Activated naive CD8-positive, alpha-beta T cell treated with anti-CD3 and anti-CD28 coated beads, Interleukin-2, amount 50 U/mL, for 24 hours (primary cell): ENCODE measurements around the gene TBC1D16.
A peak's percentile ranks its signal among the peaks of the same experiment; 100 is the strongest.
"Not testable (repeated sequence)": the region's sequence is repeated elsewhere in the genome, so short reads cannot be mapped to it uniquely, and the experiment has no call there.

ENCODE experiments used
- ATAC-seq: fragments of 150-1000 bp; cut with Tn5 transposase; one replicate; pipeline ENCODE4 v1.10.0; 2021
- DNase-seq: peaks from one replicate; pipeline ENCODE4 v3.0.0; 2021
- H3K27ac Mint-ChIP-seq: one replicate; pipeline ENCODE4 v1.8.0; 2021; ENCODE audit warnings: mild to moderate bottlenecking, mixed read lengths
- H3K27me3 Mint-ChIP-seq: one replicate; pipeline ENCODE4 v1.8.0; 2021; ENCODE audit warnings: mixed read lengths
- H3K36me3 Mint-ChIP-seq: one replicate; pipeline ENCODE4 v1.8.0; 2021; ENCODE audit warnings: low read depth, mixed read lengths
- H3K4me1 Mint-ChIP-seq: one replicate; pipeline ENCODE4 v1.8.0; 2021; ENCODE audit warnings: mixed read lengths
- H3K4me3 Mint-ChIP-seq: one replicate; pipeline ENCODE4 v1.8.0; 2021; ENCODE audit warnings: mild to moderate bottlenecking, moderate library complexity, mixed read lengths
- H3K9me3 Mint-ChIP-seq: one replicate; pipeline ENCODE4 v1.8.0; 2021; ENCODE audit warnings: mixed read lengths

TBC1D16 gene

DNA sequence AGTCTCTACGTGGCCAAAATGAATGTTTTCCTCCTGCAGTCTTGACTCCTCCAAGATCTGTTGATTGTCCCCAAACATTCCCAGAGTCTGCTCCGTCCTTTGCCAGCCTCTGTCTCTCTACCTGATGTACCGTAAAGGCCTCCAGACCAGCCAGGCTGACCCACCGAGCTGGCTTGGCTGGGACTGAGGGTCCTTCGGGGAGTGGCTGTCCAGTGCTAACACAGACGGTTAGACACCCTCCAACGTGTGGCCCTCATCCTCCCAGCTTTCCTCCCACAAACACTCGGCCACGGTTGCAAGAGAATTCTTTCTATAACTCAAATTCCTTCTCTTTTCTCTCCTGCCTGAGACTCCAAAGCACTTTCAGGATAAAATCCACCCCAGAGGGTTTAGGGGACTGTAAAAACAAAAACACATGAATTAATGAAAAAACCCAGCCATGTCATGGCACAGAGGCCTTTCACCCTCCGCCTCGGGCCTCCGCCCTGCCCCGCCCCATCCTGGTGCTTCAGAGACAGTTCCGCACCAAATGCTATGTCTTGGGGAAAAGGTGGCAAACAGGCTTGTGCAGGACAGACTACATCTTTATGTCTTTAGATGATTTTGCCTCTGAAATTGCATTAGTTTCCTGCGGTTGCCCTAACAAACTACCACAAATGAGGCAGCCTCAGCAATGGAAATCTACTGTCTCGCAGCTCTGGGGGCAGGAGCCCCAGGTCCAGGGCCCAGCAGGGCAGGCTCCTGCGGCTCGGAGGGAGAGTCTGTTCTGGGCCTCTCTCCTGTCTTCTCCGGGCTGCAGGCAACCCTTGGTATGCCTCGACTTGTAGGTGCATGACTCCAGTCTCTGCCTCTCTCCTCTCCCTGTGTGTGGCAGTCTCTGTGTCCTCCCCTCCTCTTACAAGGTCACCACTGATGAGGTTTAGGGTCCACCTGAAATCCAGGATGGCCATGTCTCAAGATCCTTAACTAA lies 124.0 kb downstream of the TBC1D16 start:
- ATAC-seq (no peak), DNase-seq (no peak)
- no peak overlapping the region for H3K27ac Mint-ChIP-seq
- no peaks in the 10 kb centered on the region for H3K4me1 Mint-ChIP-seq
- H3K9me3 Mint-ChIP-seq = no peaks in the 10 kb centered on the region
- peaks cover 2% of the 10 kb centered on the region for H3K27me3 Mint-ChIP-seq
- H3K4me3 Mint-ChIP-seq = no peak overlapping the region
- no peaks in the 10 kb centered on the region for H3K36me3 Mint-ChIP-seq

DNA sequence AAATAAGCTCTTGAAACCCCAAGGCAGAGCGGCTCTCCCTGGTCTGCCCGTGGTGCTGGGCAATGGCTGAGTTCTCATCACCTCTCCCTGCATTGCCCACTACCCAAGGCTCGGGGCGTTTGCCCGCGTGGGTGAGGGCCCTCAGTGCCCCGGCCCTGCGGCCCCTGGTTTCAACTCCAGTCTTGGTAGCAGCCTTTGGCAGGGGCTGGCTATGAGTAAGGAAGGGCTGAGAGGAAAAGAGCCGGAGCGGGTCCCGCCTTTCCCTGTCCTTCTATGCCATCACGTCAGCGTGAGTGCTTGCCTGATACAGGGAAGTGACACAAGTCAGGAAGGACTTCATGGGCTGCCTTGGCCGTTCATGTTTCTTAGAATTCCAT lies 124.7 kb downstream of the TBC1D16 start:
- ATAC-seq (no peak), DNase-seq (no peak)
- no peaks in the 10 kb centered on the region for H3K36me3 Mint-ChIP-seq
- H3K27me3 Mint-ChIP-seq = peaks cover 2% of the 10 kb centered on the region
- H3K27ac Mint-ChIP-seq = no peak overlapping the region
- H3K4me3 Mint-ChIP-seq = no peak overlapping the region
- H3K4me1 Mint-ChIP-seq = no peaks in the 10 kb centered on the region
- no peaks in the 10 kb centered on the region for H3K9me3 Mint-ChIP-seq

DNA sequence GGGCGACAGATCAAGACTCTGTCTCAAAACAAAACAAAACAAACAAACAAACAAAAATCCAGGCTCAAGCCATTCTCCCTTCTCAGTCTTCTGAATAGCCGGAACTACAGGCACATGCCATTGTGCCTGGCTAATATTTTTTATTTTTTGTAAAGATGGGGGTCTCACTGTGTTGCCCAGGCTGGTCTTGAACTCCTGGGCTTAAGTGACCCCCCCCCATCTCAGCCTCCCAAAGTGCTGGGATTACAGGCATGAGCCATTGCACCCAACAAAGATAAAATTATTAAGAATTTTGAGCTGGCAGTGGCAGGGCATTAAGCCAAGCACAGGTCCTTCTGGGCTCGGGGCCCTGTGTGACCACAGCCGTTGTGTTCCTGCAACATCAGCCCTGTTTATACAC lies 126.6 kb downstream of the TBC1D16 start:
- no peaks in the 10 kb centered on the region for H3K4me1 Mint-ChIP-seq
- peaks cover 2% of the 10 kb centered on the region for H3K27me3 Mint-ChIP-seq

DNA sequence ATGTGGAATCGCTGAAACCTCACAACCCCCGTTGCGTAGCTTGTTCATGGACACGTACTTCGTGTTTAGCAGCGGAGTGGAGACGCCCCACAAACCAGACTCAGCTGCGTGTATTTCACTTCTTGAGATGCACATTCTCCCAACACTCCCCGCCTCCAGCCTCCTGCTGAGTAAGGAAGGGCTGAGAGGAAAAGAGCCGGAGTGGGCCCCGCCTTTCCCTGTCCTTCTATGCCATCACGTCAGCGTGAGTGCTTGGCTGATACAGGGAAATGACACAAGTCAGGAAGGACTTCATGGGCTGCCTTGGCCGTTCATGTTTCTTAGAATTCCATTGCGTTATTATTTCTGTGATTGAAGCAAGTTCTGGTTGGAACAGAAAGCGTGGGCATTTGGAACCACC lies 127.8 kb downstream of the TBC1D16 start:
- no peak for ATAC-seq
- H3K27me3 Mint-ChIP-seq = peaks cover 2% of the 10 kb centered on the region
- no peak for DNase-seq
- no peaks in the 10 kb centered on the region for H3K9me3 Mint-ChIP-seq
- H3K4me1 Mint-ChIP-seq = no peaks in the 10 kb centered on the region
- H3K27ac Mint-ChIP-seq = no peak overlapping the region
- H3K4me3 Mint-ChIP-seq = no peak overlapping the region
- no peaks in the 10 kb centered on the region for H3K36me3 Mint-ChIP-seq

More for the DNA sequence above, 126.6 kb downstream of the TBC1D16 start:
- DNase-seq = no peak
- ATAC-seq = no peak
- Mint-ChIP-seq H3K36me3 (no peaks in the 10 kb centered on the region), H3K4me3 (no peak overlapping the region), H3K27ac (no peak overlapping the region), H3K9me3 (no peaks in the 10 kb centered on the region)

DNA sequence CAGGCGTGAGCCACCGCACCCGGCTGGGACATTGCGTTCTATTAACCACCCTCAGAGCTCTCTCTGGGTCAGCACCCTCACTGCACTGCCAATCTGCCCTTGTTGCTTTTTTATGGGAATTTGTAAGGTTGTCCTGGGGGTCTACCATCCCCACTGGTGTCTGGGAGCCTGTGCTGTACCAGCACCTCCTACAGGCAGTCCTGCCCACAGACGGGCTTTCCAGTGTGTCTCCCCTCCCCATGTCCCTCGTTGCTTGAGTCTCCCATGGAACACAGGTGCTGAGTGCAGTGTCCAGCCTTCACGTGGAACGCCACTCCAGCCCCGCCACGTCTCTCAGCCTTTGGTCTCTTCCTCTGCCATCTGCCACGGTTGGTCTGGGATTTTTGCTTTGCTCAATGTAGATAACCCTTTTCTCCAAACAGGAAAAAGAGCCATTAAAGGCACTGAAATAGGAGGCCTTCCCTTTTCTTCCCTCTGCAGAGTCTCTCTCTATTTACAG lies 128.4 kb downstream of the TBC1D16 start:
- H3K9me3 Mint-ChIP-seq = no peaks in the 10 kb centered on the region
- H3K4me3 Mint-ChIP-seq = no peak overlapping the region
- ATAC-seq = no peak
- no peaks in the 10 kb centered on the region for H3K36me3 Mint-ChIP-seq
- no peak overlapping the region for H3K27ac Mint-ChIP-seq
- H3K27me3 Mint-ChIP-seq = peaks cover 2% of the 10 kb centered on the region
- H3K4me1 Mint-ChIP-seq = no peaks in the 10 kb centered on the region
- DNase-seq = no peak

DNA sequence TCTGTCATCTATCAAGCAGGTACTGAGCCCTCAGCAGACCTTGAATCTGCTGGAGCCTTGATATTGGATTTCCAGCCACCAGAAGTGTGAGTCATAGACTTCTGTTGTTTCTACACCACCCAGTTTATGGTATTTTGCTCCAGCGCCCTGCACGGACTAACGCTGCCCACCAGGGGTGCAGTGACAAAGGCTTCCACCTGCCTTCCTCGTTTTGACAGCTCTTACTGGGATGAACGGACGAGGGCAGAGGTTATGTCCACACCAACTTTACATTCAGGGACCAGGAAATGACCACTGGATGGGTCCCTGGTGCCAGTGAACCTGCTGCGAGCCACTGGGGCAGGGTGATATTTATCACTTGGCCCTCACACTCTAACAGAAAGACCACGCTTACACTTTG lies 129.8 kb downstream of the TBC1D16 start:
- Mint-ChIP-seq H3K27ac (no peak overlapping the region), H3K4me3 (no peak overlapping the region), H3K36me3 (no peaks in the 10 kb centered on the region), H3K27me3 (peaks cover 2% of the 10 kb centered on the region), H3K4me1 (no peaks in the 10 kb centered on the region), H3K9me3 (no peaks in the 10 kb centered on the region)
- DNase-seq (no peak), ATAC-seq (peak; percentile 61)

DNA sequence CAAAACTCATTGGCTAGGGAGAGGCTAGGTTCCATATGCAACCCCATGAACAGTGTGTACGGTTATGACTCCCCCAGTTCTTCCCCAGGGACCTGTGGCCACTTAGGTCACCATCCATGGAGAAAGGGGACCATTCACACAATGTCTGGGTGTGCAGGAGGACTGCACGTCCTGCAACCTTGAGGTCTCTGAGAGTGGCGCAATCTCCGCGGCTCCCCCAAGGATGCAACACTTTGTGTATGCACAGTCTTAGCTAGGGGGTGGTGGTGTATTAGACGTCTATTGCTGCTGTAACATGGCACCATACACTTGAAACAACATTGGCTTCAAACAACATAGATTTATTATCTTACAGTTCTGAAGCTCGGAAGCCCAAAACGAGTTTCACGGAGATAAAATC lies 130.8 kb downstream of the TBC1D16 start:
- ATAC-seq (no peak), DNase-seq (no peak)
- no peaks in the 10 kb centered on the region for H3K36me3 Mint-ChIP-seq
- peaks cover 2% of the 10 kb centered on the region for H3K27me3 Mint-ChIP-seq
- H3K4me1 Mint-ChIP-seq = no peaks in the 10 kb centered on the region
- no peaks in the 10 kb centered on the region for H3K9me3 Mint-ChIP-seq
- no peak overlapping the region for H3K27ac Mint-ChIP-seq
- H3K4me3 Mint-ChIP-seq = no peak overlapping the region

DNA sequence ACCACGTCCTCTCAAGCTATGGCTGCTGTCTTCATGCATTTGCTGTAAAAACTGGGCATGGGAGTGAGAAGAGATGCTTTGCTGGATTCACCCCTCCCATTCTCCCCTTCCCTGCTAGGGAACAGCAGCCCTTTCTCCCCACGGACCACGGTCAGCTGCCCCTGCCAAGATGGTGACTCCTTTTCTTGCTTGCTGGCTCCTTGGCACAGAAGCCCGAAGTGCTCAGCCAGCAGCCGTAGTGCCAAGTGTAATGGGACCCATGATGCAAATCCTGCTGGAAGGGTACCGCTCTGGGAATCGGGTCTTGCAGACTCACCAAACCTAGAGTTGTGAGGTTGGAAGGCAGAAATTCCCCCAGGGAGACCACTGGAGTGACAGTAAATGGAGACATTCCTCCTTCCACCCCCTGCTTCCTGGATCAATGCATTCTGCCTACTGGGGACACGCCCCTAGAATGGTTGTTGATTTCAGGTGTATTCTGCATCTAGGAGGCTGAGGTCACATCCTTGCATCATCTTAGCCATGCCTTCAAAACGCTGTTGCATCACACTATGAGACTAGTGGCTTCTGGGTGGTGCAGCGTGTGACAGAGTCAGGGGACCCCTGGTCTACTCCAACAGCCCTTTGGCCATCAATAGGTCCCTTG lies 133.4 kb downstream of the TBC1D16 start:
- no peak overlapping the region for H3K4me3 Mint-ChIP-seq
- H3K4me1 Mint-ChIP-seq = no peaks in the 10 kb centered on the region
- ATAC-seq (no peak), DNase-seq (no peak)
- no peaks in the 10 kb centered on the region for H3K9me3 Mint-ChIP-seq
- peaks cover 2% of the 10 kb centered on the region for H3K27me3 Mint-ChIP-seq
- H3K36me3 Mint-ChIP-seq = no peaks in the 10 kb centered on the region
- H3K27ac Mint-ChIP-seq = no peak overlapping the region

DNA sequence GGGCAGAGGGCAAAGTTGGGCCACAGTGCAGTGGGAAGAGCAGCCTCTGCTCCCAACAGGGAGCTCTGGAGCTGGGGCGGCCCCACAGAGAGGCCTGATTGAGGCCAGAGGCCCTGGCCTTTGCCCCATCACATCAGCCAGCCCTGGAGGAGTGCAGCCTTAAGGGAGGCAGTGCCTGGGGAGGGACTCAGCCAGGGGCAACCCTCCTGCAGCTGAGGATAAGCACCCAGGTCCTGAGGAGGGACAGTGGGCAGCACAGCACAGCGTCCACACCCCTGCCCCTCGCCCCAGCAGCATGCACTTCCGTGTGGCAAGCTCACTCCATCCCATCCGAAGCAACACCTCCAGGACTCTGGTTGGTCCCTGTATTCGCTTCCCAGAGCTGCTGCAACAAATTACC lies 134.5 kb downstream of the TBC1D16 start:
- no peak overlapping the region for H3K4me3 Mint-ChIP-seq
- no peak overlapping the region for H3K27ac Mint-ChIP-seq
- peaks cover 2% of the 10 kb centered on the region for H3K27me3 Mint-ChIP-seq
- ATAC-seq (no peak), DNase-seq (no peak)
- H3K9me3 Mint-ChIP-seq = no peaks in the 10 kb centered on the region
- H3K36me3 Mint-ChIP-seq = no peaks in the 10 kb centered on the region
- H3K4me1 Mint-ChIP-seq = no peaks in the 10 kb centered on the region

DNA sequence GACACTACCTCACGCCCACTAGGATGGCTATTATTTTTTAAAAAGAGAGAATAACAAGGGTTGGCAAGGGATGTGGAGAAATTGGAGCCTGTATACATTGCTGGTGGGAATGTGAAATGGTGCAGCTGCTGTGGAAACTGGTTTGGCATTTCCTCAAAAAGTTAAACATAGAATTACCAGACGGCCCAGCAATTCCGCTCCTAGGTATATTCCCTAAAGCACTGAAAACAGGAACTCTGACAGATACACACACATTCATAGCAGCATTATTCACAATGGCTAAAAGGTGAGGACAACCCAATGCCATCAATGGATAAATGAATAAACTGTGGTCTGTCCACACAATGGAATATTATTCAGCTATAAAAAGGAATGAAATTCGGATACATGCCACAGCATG lies 136.1 kb downstream of the TBC1D16 start:
- H3K4me3 Mint-ChIP-seq = no peak overlapping the region
- ATAC-seq (no peak), DNase-seq (no peak)
- peaks cover 2% of the 10 kb centered on the region for H3K27me3 Mint-ChIP-seq
- H3K4me1 Mint-ChIP-seq = no peaks in the 10 kb centered on the region
- H3K36me3 Mint-ChIP-seq = no peaks in the 10 kb centered on the region
- no peak overlapping the region for H3K27ac Mint-ChIP-seq
- H3K9me3 Mint-ChIP-seq = no peaks in the 10 kb centered on the region

DNA sequence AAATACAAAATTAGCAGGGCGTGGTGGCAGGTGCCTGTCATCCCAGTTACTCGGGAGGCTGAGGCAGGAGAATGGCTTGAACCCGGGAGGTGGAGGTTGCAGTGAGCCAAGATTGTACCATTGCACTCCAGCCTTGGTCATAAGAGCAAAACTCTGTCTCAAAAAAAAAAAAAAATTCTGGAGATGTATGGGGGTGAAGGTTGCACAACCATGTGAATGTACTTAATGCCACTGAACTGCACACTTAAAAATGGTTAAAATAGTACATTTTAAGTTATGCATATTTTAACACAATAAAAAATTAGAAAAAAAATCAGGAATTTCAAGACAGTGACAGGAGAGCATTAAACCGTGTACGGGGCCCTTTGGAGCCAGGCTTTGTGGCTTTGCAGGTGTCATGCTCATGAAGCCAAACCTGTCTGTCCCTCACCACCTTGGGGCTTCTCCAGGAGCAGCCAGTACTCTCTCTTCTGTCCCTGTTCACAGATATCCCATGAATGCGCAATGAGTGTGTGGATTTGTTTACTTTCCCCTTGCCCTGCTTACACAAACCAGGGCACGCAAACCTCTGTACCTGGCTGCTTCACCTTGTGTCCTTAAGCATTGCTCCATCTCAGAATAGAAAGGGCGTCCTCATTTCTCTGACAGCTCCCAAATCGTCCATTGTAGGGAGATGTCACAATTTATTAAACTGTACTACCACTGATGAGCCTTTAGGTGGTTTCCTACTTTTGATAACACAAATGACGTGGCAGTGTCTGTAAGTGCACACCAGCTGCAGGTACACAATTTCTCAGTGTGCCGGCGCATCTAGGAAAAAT lies 138.2 kb downstream of the TBC1D16 start:
- Mint-ChIP-seq H3K4me3 (no peak overlapping the region), H3K9me3 (no peaks in the 10 kb centered on the region), H3K4me1 (no peaks in the 10 kb centered on the region), H3K27me3 (no peaks in the 10 kb centered on the region), H3K27ac (no peak overlapping the region), H3K36me3 (no peaks in the 10 kb centered on the region)
- no peak for ATAC-seq
- no peak for DNase-seq

DNA sequence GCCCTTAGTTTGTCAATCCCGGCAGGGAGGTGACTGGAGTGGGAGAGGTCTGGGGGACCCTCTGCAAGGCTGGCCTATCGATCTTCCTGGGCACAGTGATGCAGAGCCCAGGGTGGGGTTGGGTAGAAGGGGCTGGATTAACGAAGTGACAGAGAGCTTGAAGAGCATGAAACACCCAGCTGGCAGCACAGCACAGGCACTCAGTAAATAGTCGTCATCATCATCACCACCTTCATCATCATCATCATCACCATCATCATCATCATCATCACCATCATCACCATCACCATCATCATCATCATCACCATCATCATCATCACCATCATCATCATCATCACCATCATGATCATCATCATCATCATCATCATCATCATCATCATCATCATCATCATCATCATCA lies 142.2 kb downstream of the TBC1D16 start:
- not testable (repeated sequence) for H3K27ac Mint-ChIP-seq, ATAC-seq, H3K36me3 Mint-ChIP-seq, DNase-seq, H3K9me3 Mint-ChIP-seq, H3K4me1 Mint-ChIP-seq, H3K4me3 Mint-ChIP-seq
- H3K27me3 Mint-ChIP-seq = peaks cover 14% of the 10 kb centered on the region

DNA sequence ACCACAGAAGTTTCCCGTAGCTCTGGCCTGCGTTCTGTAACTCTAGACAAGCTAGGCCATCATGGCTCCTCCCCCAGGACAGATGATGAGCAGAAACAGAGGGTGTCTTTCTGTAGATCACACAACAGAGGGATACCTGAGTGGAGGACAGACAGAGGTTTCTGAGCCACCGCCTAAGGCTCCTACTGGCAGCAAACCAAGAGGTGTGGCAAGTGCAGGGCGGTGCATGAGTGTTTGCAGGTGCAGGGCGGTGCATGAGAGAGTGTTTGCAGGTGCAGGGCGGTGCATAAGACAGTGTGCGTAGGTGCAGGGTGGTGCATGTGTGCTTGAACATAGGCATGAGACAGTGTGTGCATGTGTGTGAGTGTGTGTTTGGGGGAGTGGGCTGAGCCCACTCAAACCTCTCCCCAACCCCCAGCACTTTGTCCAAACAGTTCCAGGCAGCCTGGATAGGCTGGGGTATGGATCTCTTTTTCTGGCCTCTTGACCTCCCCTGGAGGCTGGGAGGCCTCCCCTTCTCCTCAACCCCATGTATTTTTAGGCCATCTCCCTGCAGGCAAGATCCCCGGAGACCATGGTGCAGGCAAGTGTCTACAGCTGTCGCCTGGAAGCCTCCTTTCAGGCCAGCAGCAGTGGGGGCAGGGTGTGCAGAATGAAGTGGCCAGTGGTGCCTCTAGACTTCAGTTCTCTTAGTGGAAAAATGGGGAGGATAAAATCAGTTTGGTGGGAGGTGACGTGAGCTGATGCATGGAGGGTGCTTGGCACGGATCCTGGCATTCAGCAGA lies 143.0 kb downstream of the TBC1D16 start:
- H3K27me3 Mint-ChIP-seq = peaks cover 14% of the 10 kb centered on the region
- no peak overlapping the region for H3K27ac Mint-ChIP-seq
- no peaks in the 10 kb centered on the region for H3K4me1 Mint-ChIP-seq
- no peaks in the 10 kb centered on the region for H3K36me3 Mint-ChIP-seq
- no peak for ATAC-seq
- no peak overlapping the region for H3K4me3 Mint-ChIP-seq
- no peaks in the 10 kb centered on the region for H3K9me3 Mint-ChIP-seq
- DNase-seq = no peak
